ENCODE data around the gene DPP10. TPM values are rescaled to one million over a fixed set of nuclear protein-coding genes. Genes with fewer than 3 reads are reported as not detected.

Gene DPP10
- total RNA-seq, 1 experiment from 2014 or later: not detected

GRCh38 chr2:115285416-115285815 lies 843.0 kb downstream of the DPP10 start:
- in situ Hi-C loops (cut with HindIII; ENCODE audit: low pct_unique_long_range_greater_than_20kb, low sequenced_read_pairs) (no loop called here), intact Hi-C loops (cut with micrococcal nuclease; ENCODE audit: unreplicated experiment) (no loop called here)
- no peaks in the 10 kb centered on the region for H3K27me3 ChIP-seq (ENCODE audit: control insufficient read depth, insufficient read depth, low read length)
- no peaks in the 10 kb centered on the region for H3K9me3 ChIP-seq (ENCODE audit: control insufficient read depth, insufficient read depth, low read depth, low read length)
- H3K4me3 ChIP-seq (ENCODE audit: low read depth in 2 of 2, low read length in 2 of 2): no peak overlapping the region
- no peak for ATAC-seq
- no peaks in the 10 kb centered on the region for H3K4me1 ChIP-seq (ENCODE audit: control insufficient read depth, insufficient read depth, low read length)
- no peak for TF ChIP-seq TCF7L2 (IDR thresholded peaks at IDR 0.05; ENCODE audit: low read depth, low read length)
- TF ChIP-seq CTCF (IDR thresholded peaks at IDR 0.05): no peak
- TF ChIP-seq REST (IDR thresholded peaks at IDR 0.05; ENCODE audit: insufficient read depth in 1 of 2, low read depth in 2 of 2, low read length in 1 of 2): no peak
- no peak for TF ChIP-seq SIN3A (IDR thresholded peaks at IDR 0.05; ENCODE audit: borderline replicate concordance, insufficient read depth, low read depth, low read length)
- no peak for TF ChIP-seq POLR2AphosphoS5 (IDR thresholded peaks at IDR 0.05; ENCODE audit: low read depth, low read length)
- ChIA-PET CTCF (no interaction called here), POLR2A (no interaction called here)
- H3K36me3 ChIP-seq (ENCODE audit: control insufficient read depth, insufficient read depth, low read length): no peaks in the 10 kb centered on the region
- no peak overlapping the region for H3K27ac ChIP-seq (ENCODE audit: low read length)
- BruUV-seq (replicated peaks): no TSS peak
- DNase-seq (ENCODE audit: low read depth, low spot score): no peak

- in situ Hi-C loops (cut with HindIII; ENCODE audit: low pct_unique_long_range_greater_than_20kb, low sequenced_read_pairs): no loop called here
- Histone ChIP-seq H3K36me3 (ENCODE audit: control insufficient read depth, insufficient read depth, low read length) (no peaks in the 10 kb centered on the region), H3K4me3 (ENCODE audit: low read depth in 2 of 2, low read length in 2 of 2) (no peak overlapping the region), H3K9me3 (ENCODE audit: control insufficient read depth, insufficient read depth, low read depth, low read length) (no peaks in the 10 kb centered on the region), H3K4me1 (ENCODE audit: control insufficient read depth, insufficient read depth, low read length) (no peaks in the 10 kb centered on the region), H3K27me3 (ENCODE audit: control insufficient read depth, insufficient read depth, low read length) (no peaks in the 10 kb centered on the region), H3K27ac (ENCODE audit: low read length) (no peak overlapping the region)
- intact Hi-C loops (cut with micrococcal nuclease; ENCODE audit: unreplicated experiment): no loop called here
- TF ChIP-seq CTCF (IDR thresholded peaks at IDR 0.05) (no peak), SIN3A (IDR thresholded peaks at IDR 0.05; ENCODE audit: borderline replicate concordance, insufficient read depth, low read depth, low read length) (no peak), POLR2AphosphoS5 (IDR thresholded peaks at IDR 0.05; ENCODE audit: low read depth, low read length) (no peak), REST (IDR thresholded peaks at IDR 0.05; ENCODE audit: insufficient read depth in 1 of 2, low read depth in 2 of 2, low read length in 1 of 2) (no peak), TCF7L2 (IDR thresholded peaks at IDR 0.05; ENCODE audit: low read depth, low read length) (no peak)
- ChIA-PET CTCF (no interaction called here), POLR2A (no interaction called here)
- DNase-seq (ENCODE audit: low read depth, low spot score) (no peak), ATAC-seq (no peak)
- BruUV-seq (replicated peaks): no TSS peak
Observed at GRCh38 chr2:115290478-115290877, 848.0 kb downstream of the DPP10 start.
